Fibroblast of skin of back (primary cell): ENCODE results near the gene OR52N4. TPM values are rescaled to one million over a fixed set of nuclear protein-coding genes. Genes with fewer than 3 reads are reported as not detected.
"Not testable (repeated sequence)": the region's sequence is repeated elsewhere in the genome, so short reads cannot be mapped to it uniquely, and the experiment has no call there.

Experiments used
- DNase-seq: peaks from one replicate; pipeline ENCODE4 v3.0.0-alpha.2; 2013
- polyA plus RNA-seq, 2 experiments: library from polyadenylated mRNA; unstranded; fragments of 120-200 nt; gene quantifications; one replicate each; pipeline ENCODE4 v1.2.1, GENCODE V29; 2013; ENCODE audit not compliant: insufficient read length in 2 of 2

Gene OR52N4
- polyA plus RNA-seq (2013, experiment 1 of 2; ENCODE audit: insufficient read length): not detected
- polyA plus RNA-seq (2013, experiment 2 of 2; ENCODE audit: insufficient read length): not detected

GRCh38 chr11:5753943-5754342 lies at the start of gene OR52N4:
TSS of gene OR52N4 (plus strand) at chr11:5754243. CDS start at chr11:5754741, 498 bp downstream.
- no peak for DNase-seq

GRCh38 chr11:5705688-5706087 lies 48.4 kb upstream of the OR52N4 start:
- DNase-seq: no peak

- DNase-seq: no peak
Observed at GRCh38 chr11:5712507-5712906, 41.5 kb upstream of the OR52N4 start.

- DNase-seq: no peak
Observed at GRCh38 chr11:5713695-5714094, 40.3 kb upstream of the OR52N4 start.

GRCh38 chr11:5716518-5716917 lies 37.5 kb upstream of the OR52N4 start:
- not testable (repeated sequence) for DNase-seq

GRCh38 chr11:5719703-5720495 lies 34.1 kb upstream of the OR52N4 start:
- peak; percentile 24 for DNase-seq

- DNase-seq: no peak
Observed at GRCh38 chr11:5722622-5723021, 31.4 kb upstream of the OR52N4 start.

GRCh38 chr11:5726351-5726750 lies 27.7 kb upstream of the OR52N4 start:
- no peak for DNase-seq

GRCh38 chr11:5727691-5728090 lies 26.4 kb upstream of the OR52N4 start:
- DNase-seq: no peak

- no peak for DNase-seq
Observed at GRCh38 chr11:5736396-5736795, 17.6 kb upstream of the OR52N4 start, which contains the start of gene OR56B1. TSS of gene OR56B1 (plus strand) at chr11:5736448. CDS start at chr11:5736517, 69 bp downstream.

- DNase-seq: no peak
Observed at GRCh38 chr11:5737091-5737490, 17.0 kb upstream of the OR52N4 start.

GRCh38 chr11:5737670-5738392 lies 16.2 kb upstream of the OR52N4 start:
- DNase-seq: no peak

- no peak for DNase-seq
Observed at GRCh38 chr11:5738431-5738830, 15.6 kb upstream of the OR52N4 start.

- DNase-seq: no peak
Observed at GRCh38 chr11:5746614-5747013, 7.4 kb upstream of the OR52N4 start.

- DNase-seq: no peak
Observed at GRCh38 chr11:5749836-5750235, 4.2 kb upstream of the OR52N4 start.

GRCh38 chr11:5767056-5767455 lies 13.0 kb downstream of the OR52N4 start:
- no peak for DNase-seq

- DNase-seq: no peak
Observed at GRCh38 chr11:5783255-5783654, 29.2 kb downstream of the OR52N4 start, which contains the start of gene OR52N5. TSS of gene OR52N5 (minus strand) at chr11:5783355. CDS start at chr11:5778634, 4,721 bp downstream.

GRCh38 chr11:5791165-5791564 lies 37.1 kb downstream of the OR52N4 start, which contains the start of gene OR52N1:
TSS of gene OR52N1 (minus strand) at chr11:5791265. CDS start at chr11:5788816, 2,449 bp downstream.
- DNase-seq: no peak

- no peak for DNase-seq
Observed at GRCh38 chr11:5796541-5796940, 42.5 kb downstream of the OR52N4 start.

- DNase-seq: no peak
Observed at GRCh38 chr11:5803982-5804381, 49.9 kb downstream of the OR52N4 start.
